ENCODE results near the gene DCAF4L1.

DCAF4L1 gene

GRCh38 chr4:41990365-41991111, 9.0 kb downstream of the DCAF4L1 start, which contains the start of gene SLC30A9:
Gene SLC30A9 (plus strand): TSS chr4:41990530. CDS start chr4:41990652, 122 bp downstream.
- DNase-seq: peak; percentile 98

- peak; percentile 27 for DNase-seq
These were observed 10.6 kb downstream of the DCAF4L1 start for GRCh38 chr4:41991916-41992767.

GRCh38 chr4:41992967-41993857, 11.7 kb downstream of the DCAF4L1 start:
- DNase-seq: peak; percentile 18

- DNase-seq: peak; percentile 44
These were observed 13.0 kb downstream of the DCAF4L1 start for GRCh38 chr4:41994461-41994985.

GRCh38 chr4:41998019-41998418, 16.5 kb downstream of the DCAF4L1 start:
- DNase-seq: no peak

- DNase-seq: no peak
These were observed 17.8 kb downstream of the DCAF4L1 start for GRCh38 chr4:41999321-41999720.

GRCh38 chr4:42008011-42008786, 26.6 kb downstream of the DCAF4L1 start:
- no peak for DNase-seq

- DNase-seq: no peak
These were observed 33.9 kb downstream of the DCAF4L1 start for GRCh38 chr4:42015438-42015837.

- DNase-seq: peak; percentile 28
These were observed 36.9 kb downstream of the DCAF4L1 start for GRCh38 chr4:42018451-42018850.

All from hematopoietic multipotent progenitor cell treated with erythropoietin and hydrocortisone succinate and interleukin-3 and kit ligand, for 4 days (in vitro differentiated cells).